OCI-LY7 (cell line): ENCODE measurements around the gene CSNK1G1. TPM values are rescaled to one million over a fixed set of nuclear protein-coding genes. Genes with fewer than 3 reads are reported as not detected.

ENCODE experiments used
- BruUV-seq: library from RNA; stranded (reverse); fragments of 400-500 nt; replicated peaks from 2 replicates; lab custom pipeline; 2021; lab: Mats Ljungman, UMichigan
- CTCF ChIA-PET: fragments of 300-600 bp; sonication (Branson Sonifier 250); formaldehyde crosslinking; loops from one replicate; lab custom pipeline; 2022; ENCODE audit warnings: antibody characterized with exemption; ENCODE audit not compliant: unreplicated experiment; lab: Charles Lee
- POLR2A ChIA-PET: fragments of 300-600 bp; sonication (Branson Sonifier 250); formaldehyde crosslinking; loops from one replicate; lab custom pipeline; 2022; ENCODE audit warnings: antibody characterized with exemption; lab: Charles Lee
- DNase-seq: peaks from one replicate; pipeline ENCODE4 v3.0.0-alpha.2; 2015; ENCODE audit warnings: low spot score
- H2AFZ ChIP-seq: fragments of 200-600 bp; sonication (generic), shearing (Covaris generic); 2 replicates; pipeline ENCODE4 v1.6.1; 2014; ENCODE audit warnings: mild to moderate bottlenecking, antibody characterized with exemption, low read length, moderate library complexity
- H3K27ac ChIP-seq: fragments of 200-600 bp; sonication (generic); 2 replicates; pipeline ENCODE4 v1.5.1; 2014; ENCODE audit warnings: mixed run types, low read depth, mild to moderate bottlenecking, moderate library complexity, low read length, inconsistent platforms; ENCODE audit not compliant: poor library complexity, severe bottlenecking
- H3K36me3 ChIP-seq: fragments of 200-600 bp; sonication (generic); 2 replicates; pipeline ENCODE4 v1.6.1; 2014; ENCODE audit warnings: mild to moderate bottlenecking, antibody characterized with exemption, low read length, moderate library complexity, mixed read lengths; ENCODE audit not compliant: insufficient read depth
- H3K4me1 ChIP-seq: fragments of 200-600 bp; sonication (generic); 2 replicates; pipeline ENCODE4 v1.5.1; 2014; ENCODE audit warnings: mild to moderate bottlenecking, low read length; ENCODE audit not compliant: insufficient read depth, poor library complexity, severe bottlenecking
- H3K4me2 ChIP-seq: fragments of 200-600 bp; sonication (generic); 2 replicates; pipeline ENCODE4 v1.6.1; 2014; ENCODE audit warnings: mild to moderate bottlenecking, low read length
- H3K4me3 ChIP-seq: fragments of 200-600 bp; sonication (generic); 2 replicates; pipeline ENCODE4 v1.5.1; 2014; ENCODE audit warnings: mild to moderate bottlenecking, low read depth, low read length; ENCODE audit not compliant: poor library complexity, severe bottlenecking
- H3K79me2 ChIP-seq: fragments of 200-600 bp; sonication (generic); 2 replicates; pipeline ENCODE4 v1.6.1; 2016; ENCODE audit warnings: low read depth, mild to moderate bottlenecking, low read length, moderate library complexity, mixed read lengths; ENCODE audit not compliant: insufficient read depth
- H3K9me2 ChIP-seq: fragments of 200-600 bp; sonication (generic); 2 replicates; pipeline ENCODE4 v1.6.1; 2016; ENCODE audit warnings: mild to moderate bottlenecking, low read length, mixed read lengths; ENCODE audit not compliant: insufficient read depth
- H3K9me3 ChIP-seq: fragments of 200-600 bp; sonication (generic); 2 replicates; pipeline ENCODE4 v1.6.1; 2014; ENCODE audit warnings: mild to moderate bottlenecking, mixed run types, low read length, mixed read lengths
- H4K20me1 ChIP-seq: fragments of 200-600 bp; sonication (generic); 2 replicates; pipeline ENCODE4 v1.6.1; 2014; ENCODE audit warnings: mild to moderate bottlenecking, antibody characterized with exemption, low read length, moderate library complexity, mixed read lengths; ENCODE audit not compliant: insufficient read depth
- CTCF ChIP-seq: fragments of 200-600 bp; sonication (generic); conservative IDR thresholded peaks from 2 replicates; pipeline ENCODE4 v1.5.1; 2014; ENCODE audit warnings: mild to moderate bottlenecking, antibody characterized with exemption, low read length, moderate library complexity, mixed read lengths
- EZH2phosphoT487 ChIP-seq: fragments of 200-600 bp; sonication (generic); IDR thresholded peaks from 2 replicates; pipeline ENCODE4 v1.6.1; 2018; ENCODE audit warnings: low read depth, borderline replicate concordance, mild to moderate bottlenecking, mixed run types, antibody characterized with exemption, low read length, moderate library complexity, mixed read lengths
- intact Hi-C: fragments of 100-400 bp; cut with micrococcal nuclease; formaldehyde crosslinking; loops from one replicate; pipeline ENCODE4 v1.10.0; 2022; ENCODE audit not compliant: unreplicated experiment
- total RNA-seq, 2 experiments: library from RNA; depleted of rRNA in 1 of 2; stranded (reverse); fragments of >200 nt in 1 of 2; shearing (Covaris generic) in 1 of 2; gene quantifications; 2 replicates each; pipeline ENCODE4 v1.2.3, GENCODE V29; 2014 to 2022

CSNK1G1 gene
- total RNA-seq, 2 experiments from 2014 or later: 8.8 to 14.1 TPM

- H3K4me3 ChIP-seq: no peak overlapping the region
- H3K27ac ChIP-seq: no peak overlapping the region
- POLR2A ChIA-PET: interaction anchor here (0.6 to 1.2 kb wide), 2 partner anchors 9 to 23 kb away, joined by 3 to 5 read pairs; no protein-coding TSS in a partner anchor
- TF ChIP-seq EZH2phosphoT487 (no peak), CTCF (no peak)
- H3K79me2 ChIP-seq: no peaks in the 10 kb centered on the region
- no peak for DNase-seq
- no peak overlapping the region for H3K4me2 ChIP-seq
- no peaks in the 10 kb centered on the region for H4K20me1 ChIP-seq
- intact Hi-C loops: no loop called here
- H3K9me2 ChIP-seq: no peaks in the 10 kb centered on the region
- no peak overlapping the region for H2AFZ ChIP-seq
- 0 out of 2 replicates have a peak, but pooled peaks cover 3% of the 10 kb centered on the region for H3K36me3 ChIP-seq
- H3K9me3 ChIP-seq: no peaks in the 10 kb centered on the region
- no TSS peak for BruUV-seq
- no peaks in the 10 kb centered on the region for H3K4me1 ChIP-seq
- CTCF ChIA-PET: no interaction called here
These were observed 104.9 kb downstream of the CSNK1G1 start for GRCh38 chr15:64251121-64251520.

- Histone ChIP-seq H3K9me3 (no peaks in the 10 kb centered on the region), H2AFZ (no peak overlapping the region), H3K9me2 (no peaks in the 10 kb centered on the region), H3K79me2 (no peaks in the 10 kb centered on the region), H3K27ac (no peak overlapping the region), H4K20me1 (no peaks in the 10 kb centered on the region), H3K4me2 (no peak overlapping the region), H3K4me3 (no peak overlapping the region), H3K4me1 (no peaks in the 10 kb centered on the region), H3K36me3 (no peaks in the 10 kb centered on the region)
- no peak for DNase-seq
- no peak for TF ChIP-seq CTCF
- TF ChIP-seq EZH2phosphoT487: no peak
- ChIA-PET CTCF (no interaction called here), POLR2A (no interaction called here)
- intact Hi-C loops: no loop called here
- BruUV-seq: no TSS peak
These were observed 105.9 kb downstream of the CSNK1G1 start for GRCh38 chr15:64249883-64250575.

GRCh38 chr15:64249406-64249805 lies 106.6 kb downstream of the CSNK1G1 start:
- BruUV-seq: no TSS peak
- CTCF ChIA-PET: no interaction called here
- intact Hi-C loops: no loop called here

More at GRCh38 chr15:64249406-64249805, 106.6 kb downstream of the CSNK1G1 start:
- H4K20me1 ChIP-seq: no peaks in the 10 kb centered on the region
- no peak overlapping the region for H3K4me3 ChIP-seq
- H2AFZ ChIP-seq: no peak overlapping the region
- POLR2A ChIA-PET: no interaction called here
- H3K4me1 ChIP-seq: no peaks in the 10 kb centered on the region
- no peak overlapping the region for H3K27ac ChIP-seq
- no peaks in the 10 kb centered on the region for H3K9me2 ChIP-seq
- no peaks in the 10 kb centered on the region for H3K36me3 ChIP-seq
- no peaks in the 10 kb centered on the region for H3K79me2 ChIP-seq
- no peak for DNase-seq
- H3K4me2 ChIP-seq: no peak overlapping the region
- no peaks in the 10 kb centered on the region for H3K9me3 ChIP-seq
- no peak for TF ChIP-seq EZH2phosphoT487
- TF ChIP-seq CTCF: no peak
